22Rv1 (cell line): ENCODE measurements around the gene EPN2.

Experiments
- H3K27ac ChIP-seq: fragments of 450-650 bp; 2 replicates; pipeline ENCODE4 v1.5.1; 2017
- ZFX ChIP-seq: fragments of 450-650 bp; IDR thresholded peaks from 2 replicates; pipeline ENCODE4 v1.6.1; 2017; ENCODE audit warnings: antibody characterized with exemption, borderline replicate concordance
- TF ChIP-seq, protein P1 (sequence below): fragments of 450-650 bp; IDR thresholded peaks from 2 replicates; pipeline ENCODE4 v1.5.1; 2017; ENCODE audit warnings: mild to moderate bottlenecking

The EPN2 gene

DNA sequence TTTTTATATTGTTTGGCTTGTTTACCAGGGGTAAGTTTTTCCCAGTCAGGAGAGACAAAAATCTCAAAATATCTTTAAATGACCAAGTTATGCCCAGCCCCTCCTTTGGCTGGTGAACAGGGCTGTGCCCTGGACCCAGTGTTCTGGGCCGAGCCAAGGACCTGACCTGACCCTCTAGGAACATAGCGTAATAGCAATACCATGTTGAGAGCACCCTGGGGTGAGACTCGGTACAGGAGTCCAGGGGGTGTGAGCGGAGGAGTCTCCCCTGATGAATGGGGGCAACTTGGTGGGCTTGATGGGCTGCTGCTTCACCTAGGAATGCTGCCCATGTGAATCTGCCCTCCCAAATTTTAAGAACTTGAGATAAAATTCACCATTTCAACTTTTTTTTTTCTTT lies 77.9 kb downstream of the EPN2 start:
- H3K27ac ChIP-seq: no peak overlapping the region
- TF ChIP-seq, protein P1, sequence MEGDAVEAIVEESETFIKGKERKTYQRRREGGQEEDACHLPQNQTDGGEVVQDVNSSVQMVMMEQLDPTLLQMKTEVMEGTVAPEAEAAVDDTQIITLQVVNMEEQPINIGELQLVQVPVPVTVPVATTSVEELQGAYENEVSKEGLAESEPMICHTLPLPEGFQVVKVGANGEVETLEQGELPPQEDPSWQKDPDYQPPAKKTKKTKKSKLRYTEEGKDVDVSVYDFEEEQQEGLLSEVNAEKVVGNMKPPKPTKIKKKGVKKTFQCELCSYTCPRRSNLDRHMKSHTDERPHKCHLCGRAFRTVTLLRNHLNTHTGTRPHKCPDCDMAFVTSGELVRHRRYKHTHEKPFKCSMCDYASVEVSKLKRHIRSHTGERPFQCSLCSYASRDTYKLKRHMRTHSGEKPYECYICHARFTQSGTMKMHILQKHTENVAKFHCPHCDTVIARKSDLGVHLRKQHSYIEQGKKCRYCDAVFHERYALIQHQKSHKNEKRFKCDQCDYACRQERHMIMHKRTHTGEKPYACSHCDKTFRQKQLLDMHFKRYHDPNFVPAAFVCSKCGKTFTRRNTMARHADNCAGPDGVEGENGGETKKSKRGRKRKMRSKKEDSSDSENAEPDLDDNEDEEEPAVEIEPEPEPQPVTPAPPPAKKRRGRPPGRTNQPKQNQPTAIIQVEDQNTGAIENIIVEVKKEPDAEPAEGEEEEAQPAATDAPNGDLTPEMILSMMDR: no peak
- TF ChIP-seq ZFX: no peak

DNA sequence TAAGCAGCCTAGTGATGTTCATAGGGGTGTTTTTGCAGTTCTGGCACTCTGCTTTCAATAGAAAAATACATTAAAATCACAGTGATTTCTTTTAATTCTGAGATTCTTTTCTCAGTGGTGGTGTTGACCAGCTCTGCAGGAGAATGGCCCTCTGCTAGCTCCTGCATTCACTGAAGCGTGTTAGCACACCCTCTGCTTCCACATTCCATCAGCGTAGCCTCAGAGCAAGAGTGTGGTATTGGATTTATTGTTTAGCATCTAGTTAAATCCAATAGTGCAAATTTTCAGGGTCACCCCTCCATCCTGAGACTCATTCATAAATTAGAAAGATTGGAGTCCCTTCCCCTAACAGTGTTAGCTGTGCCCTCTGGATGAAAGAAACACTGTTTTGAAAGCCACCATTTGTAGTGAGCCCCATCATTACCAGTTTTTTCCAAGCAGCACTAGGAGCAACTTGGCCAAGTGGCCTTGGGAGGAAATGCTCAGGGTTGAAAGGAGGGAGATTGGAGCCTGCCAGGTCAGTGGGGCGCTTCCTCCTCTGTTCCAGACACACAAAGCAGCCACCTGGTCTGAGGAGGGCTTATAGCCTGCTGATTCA lies 79.7 kb downstream of the EPN2 start:
- no peak overlapping the region for H3K27ac ChIP-seq
- TF ChIP-seq, protein P1: no peak
- no peak for TF ChIP-seq ZFX

DNA sequence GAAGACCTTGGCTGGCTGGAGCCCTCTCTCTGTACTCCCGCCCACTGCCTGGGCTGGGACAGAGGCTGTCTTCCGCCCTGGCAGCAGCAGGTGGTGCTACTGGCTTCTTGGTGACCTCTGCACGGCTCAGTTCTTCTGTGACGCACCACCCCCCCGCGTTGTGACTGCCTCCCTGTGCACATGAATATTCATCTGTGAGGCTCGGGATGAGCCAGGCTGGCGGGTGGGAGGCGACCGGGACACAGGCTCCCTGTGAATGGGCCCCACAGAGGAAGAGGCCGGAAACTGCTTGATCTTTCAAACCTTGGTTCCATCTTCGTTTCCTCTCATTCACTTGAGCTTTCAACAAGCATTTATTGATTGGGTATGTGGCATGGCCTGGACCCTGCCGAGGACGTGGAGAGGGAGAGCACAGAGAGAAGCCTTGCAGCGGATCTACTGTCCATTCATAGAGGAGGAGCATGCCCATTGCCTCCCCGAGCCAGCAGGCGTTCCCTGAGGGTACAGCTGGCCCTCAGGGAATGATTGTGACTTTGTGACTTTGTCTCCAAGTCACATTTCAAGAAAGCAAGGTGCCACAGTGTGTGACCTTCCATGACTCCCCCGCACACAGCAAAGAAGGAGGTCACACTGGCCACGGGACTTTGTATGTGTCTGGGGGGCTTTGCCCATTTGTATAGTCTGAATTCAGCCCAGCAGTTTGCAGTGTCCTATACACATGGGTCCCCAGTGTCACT lies 80.4 kb downstream of the EPN2 start:
- TF ChIP-seq, protein P1: no peak; the same call in 1 of the 2 replicates
- H3K27ac ChIP-seq: no peak overlapping the region

DNA sequence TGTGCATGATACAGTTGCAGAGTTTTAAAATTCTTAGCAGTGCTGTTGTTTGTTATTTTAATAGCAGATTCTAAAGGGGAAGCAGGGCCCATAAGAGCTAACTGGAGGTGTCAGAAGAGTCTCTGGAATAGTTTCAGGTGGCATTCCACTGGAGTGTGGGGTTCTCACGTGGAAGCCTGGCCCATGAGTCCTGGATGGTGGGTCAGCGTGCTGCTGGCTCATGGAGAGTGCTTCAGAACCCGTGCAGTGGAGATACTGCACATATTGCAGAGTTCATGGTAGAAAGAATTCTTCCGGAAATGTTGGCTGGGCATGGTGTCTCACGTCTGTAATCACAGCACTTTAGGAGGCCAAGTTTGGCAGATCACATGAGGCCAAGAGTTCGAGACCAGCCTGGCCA lies 81.4 kb downstream of the EPN2 start:
- no peak for TF ChIP-seq ZFX
- TF ChIP-seq, protein P1: no peak
- no peak overlapping the region for H3K27ac ChIP-seq

DNA sequence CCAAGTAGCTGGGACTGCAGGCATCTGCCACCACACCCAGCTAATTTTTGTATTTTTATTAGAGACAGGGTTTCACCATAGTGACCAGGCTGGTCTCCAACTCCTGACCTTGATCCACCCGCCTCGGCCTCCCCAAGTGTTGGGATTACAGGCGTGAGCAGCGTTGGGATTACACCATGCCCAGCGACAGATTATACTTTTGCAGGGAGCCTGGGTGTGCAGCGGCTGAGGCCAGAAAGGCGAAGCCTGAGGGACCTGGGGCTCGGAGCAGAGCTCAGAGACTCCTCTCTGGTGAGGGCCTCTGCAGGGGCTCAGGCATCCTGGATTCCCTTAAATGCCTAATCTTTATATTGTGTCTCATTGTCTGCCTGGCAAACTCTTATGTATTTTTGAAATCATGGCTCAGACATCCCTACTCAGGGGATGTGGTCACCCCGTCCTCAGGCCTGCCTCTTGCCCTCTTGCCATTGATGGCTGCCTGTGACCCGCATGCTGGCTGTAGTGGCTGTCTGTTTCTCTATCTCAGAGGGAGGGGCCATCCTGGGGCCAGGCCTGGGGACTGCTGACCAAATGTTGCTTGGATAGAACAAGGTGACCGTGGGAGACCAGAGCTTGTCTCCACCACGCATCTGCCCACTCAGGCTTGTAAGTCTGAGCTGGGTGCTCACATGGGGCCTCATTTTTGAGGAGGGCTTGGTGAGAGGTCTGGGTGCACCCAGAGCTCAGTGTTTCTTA lies 82.8 kb downstream of the EPN2 start:
- no peak for TF ChIP-seq ZFX
- TF ChIP-seq, protein P1: no peak
- H3K27ac ChIP-seq: no peak overlapping the region

DNA sequence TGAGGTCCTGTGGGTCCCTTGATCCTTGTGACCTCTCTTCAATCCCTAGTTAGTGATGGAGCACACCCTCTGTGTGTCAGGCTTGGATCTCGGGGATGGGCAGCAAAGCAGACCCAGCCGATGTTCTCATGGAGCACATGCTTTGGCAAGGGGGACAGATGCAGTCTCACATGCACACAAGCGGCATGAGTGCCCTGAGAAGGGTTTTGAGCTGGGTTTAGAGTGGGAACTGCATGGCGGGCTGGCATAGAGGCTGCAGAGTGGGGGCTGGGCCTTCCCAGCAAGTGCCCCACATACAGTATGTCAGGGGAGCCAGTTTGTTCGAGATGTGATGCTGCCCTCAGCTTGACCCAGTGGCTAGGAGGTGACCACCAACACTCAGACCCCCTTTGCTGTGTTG lies 83.7 kb downstream of the EPN2 start:
- no peak for TF ChIP-seq ZFX
- TF ChIP-seq, protein P1: no peak

More for the DNA sequence above, 83.7 kb downstream of the EPN2 start:
- no peak overlapping the region for H3K27ac ChIP-seq
